ENCODE measurements around the gene IGFL1.
"Not testable (repeated sequence)": the region's sequence is repeated elsewhere in the genome, so short reads cannot be mapped to it uniquely, and the experiment has no call there.

The IGFL1 gene

DNA sequence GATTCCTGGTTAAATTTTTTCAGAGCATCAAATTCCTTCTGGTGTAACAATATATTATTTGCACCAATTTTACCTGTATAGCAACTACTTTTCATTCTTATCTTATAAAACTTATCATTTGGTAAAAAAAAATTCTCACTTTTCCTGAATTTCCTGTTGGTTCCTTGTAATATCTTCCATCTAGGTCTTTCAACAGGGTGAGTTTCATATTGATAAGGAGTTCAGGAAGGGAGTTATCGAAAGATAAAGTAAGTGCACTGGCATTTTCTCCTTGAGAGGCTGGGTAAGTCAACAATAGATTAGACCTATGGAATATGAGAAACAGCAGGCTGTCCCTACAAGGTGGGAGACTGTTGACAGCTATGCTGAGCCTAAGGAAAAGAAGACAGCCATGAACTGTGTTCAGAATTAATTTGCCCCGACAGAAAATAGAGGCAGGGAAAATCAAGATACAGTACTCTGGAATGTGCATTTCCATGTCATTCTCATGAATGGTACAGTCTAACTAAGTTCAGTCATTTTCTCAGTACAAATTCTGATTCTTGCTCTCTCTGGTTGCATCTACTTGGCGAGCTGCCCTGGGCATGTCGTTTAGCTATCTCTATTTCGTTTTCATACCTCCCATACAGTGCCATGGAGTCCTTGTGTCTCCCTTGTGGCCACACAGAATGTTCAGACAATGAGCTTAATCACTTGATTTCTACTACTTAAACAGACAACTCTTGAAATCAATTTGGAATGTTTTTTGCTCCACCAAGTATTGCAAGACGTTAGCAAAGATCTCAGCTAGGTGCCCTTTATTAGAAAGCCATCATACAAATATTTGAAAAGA, 9.9 kb downstream of the IGFL1 start:
- no peaks in the 10 kb centered on the region for H3K36me3 Mint-ChIP-seq (ENCODE audit: low read depth)
- H3K9me3 Mint-ChIP-seq: no peaks in the 10 kb centered on the region
- DNase-seq: no peak
- H3K27me3 Mint-ChIP-seq (ENCODE audit: low read depth, poor library complexity): peaks cover 28% of the 10 kb centered on the region
- H3K4me3 Mint-ChIP-seq: no peak overlapping the region
- no peaks in the 10 kb centered on the region for H3K4me1 Mint-ChIP-seq
- no peak overlapping the region for H3K27ac Mint-ChIP-seq
- TF ChIP-seq CTCF (IDR thresholded peaks at IDR 0.05): no peak

DNA sequence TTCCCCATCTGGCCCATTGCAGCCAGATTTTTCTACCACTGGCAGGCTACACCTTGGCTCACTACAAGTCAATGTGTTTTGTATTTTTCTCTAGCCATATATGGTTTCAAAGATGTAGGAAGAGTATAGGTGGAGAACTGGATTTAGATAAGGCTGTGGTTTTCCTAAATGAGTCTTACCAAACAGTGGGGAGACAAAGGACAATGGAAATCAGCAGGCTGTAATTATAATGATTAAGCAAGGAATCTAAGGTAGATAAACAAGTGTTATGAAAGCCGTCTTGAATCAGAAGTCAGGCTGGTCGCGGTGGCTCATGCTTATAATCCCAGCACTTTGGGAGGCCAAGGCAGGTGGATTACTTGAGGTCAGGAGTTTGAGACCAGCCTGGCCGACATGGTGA, 11.2 kb downstream of the IGFL1 start:
- Mint-ChIP-seq H3K4me3 (no peak overlapping the region), H3K4me1 (no peaks in the 10 kb centered on the region), H3K9me3 (no peaks in the 10 kb centered on the region), H3K27me3 (ENCODE audit: low read depth, poor library complexity) (peaks cover 32% of the 10 kb centered on the region), H3K36me3 (ENCODE audit: low read depth) (no peaks in the 10 kb centered on the region), H3K27ac (no peak overlapping the region)
- no peak for TF ChIP-seq CTCF (IDR thresholded peaks at IDR 0.05)
- no peak for DNase-seq

DNA sequence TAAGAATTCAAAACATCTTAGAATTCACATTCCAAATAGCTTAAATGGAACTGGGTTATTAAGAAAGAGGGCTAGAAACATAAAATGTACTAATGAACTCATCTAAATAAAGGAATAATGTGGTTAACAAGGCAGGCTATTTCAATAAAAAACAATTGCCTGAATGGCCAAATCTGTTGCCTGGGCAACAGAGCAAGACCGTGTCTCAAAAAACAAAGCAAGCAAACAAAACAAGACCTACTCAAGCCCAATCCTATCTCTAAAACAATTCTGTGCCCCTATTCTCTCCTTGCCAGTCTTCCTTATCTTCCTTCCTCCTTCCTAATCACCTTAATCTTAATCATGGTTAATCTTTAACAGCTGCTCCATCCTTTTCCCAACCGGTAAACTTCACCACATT, 12.1 kb downstream of the IGFL1 start:
- no peak for TF ChIP-seq CTCF (IDR thresholded peaks at IDR 0.05)
- no peak for DNase-seq
- H3K4me3 Mint-ChIP-seq: no peak overlapping the region
- H3K9me3 Mint-ChIP-seq: no peaks in the 10 kb centered on the region
- H3K36me3 Mint-ChIP-seq (ENCODE audit: low read depth): no peaks in the 10 kb centered on the region
- no peaks in the 10 kb centered on the region for H3K4me1 Mint-ChIP-seq
- no peak overlapping the region for H3K27ac Mint-ChIP-seq
- peaks cover 37% of the 10 kb centered on the region for H3K27me3 Mint-ChIP-seq (ENCODE audit: low read depth, poor library complexity)

DNA sequence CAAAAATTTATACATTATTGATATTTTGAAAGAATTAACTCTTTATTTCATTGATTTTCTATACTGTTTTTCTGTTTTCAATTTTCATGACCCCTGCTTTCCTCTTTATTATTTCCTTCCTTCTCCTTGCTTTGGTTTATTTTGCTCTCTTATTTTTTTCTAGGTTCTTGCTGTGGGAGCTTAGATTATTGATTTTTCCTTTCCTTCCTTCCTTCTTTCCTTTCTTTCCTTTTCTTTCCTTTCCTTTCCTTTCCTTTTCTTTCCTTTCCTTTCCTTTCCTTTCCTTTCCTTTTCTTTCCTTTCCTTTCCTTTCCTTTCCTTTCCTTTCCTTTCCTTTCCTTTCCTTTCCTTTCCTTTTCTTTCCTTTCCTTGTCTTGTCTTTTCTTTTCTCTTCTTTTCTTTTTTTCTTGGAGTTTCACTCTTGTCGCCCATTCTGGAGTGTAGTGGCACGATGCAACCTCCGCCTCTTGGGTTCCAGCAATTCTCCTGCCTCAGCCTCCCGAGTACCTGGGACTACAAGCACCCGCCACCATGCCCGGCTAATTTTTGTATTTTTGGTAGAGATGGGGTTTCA, 13.6 kb downstream of the IGFL1 start:
- not testable (repeated sequence) for H3K27ac Mint-ChIP-seq; DNase-seq; H3K9me3 Mint-ChIP-seq; H3K4me3 Mint-ChIP-seq; H3K4me1 Mint-ChIP-seq; H3K36me3 Mint-ChIP-seq (ENCODE audit: low read depth)
- H3K27me3 Mint-ChIP-seq (ENCODE audit: low read depth, poor library complexity): peaks cover 46% of the 10 kb centered on the region

- DNase-seq: no peak
- H3K27me3 Mint-ChIP-seq (ENCODE audit: low read depth, poor library complexity): peaks cover 40% of the 10 kb centered on the region
- H3K27ac Mint-ChIP-seq: no peak overlapping the region
- H3K9me3 Mint-ChIP-seq: no peaks in the 10 kb centered on the region
- no peak overlapping the region for H3K4me3 Mint-ChIP-seq
- H3K36me3 Mint-ChIP-seq (ENCODE audit: low read depth): no peaks in the 10 kb centered on the region
- no peak for TF ChIP-seq CTCF (IDR thresholded peaks at IDR 0.05)
- no peaks in the 10 kb centered on the region for H3K4me1 Mint-ChIP-seq
These were observed 20.7 kb downstream of the IGFL1 start for GRCh38 chr19:46250076-46250735.

GRCh38 chr19:46251416-46251815, 21.9 kb downstream of the IGFL1 start:
- Mint-ChIP-seq H3K4me3 (no peak overlapping the region), H3K9me3 (no peaks in the 10 kb centered on the region), H3K4me1 (no peaks in the 10 kb centered on the region), H3K36me3 (ENCODE audit: low read depth) (no peaks in the 10 kb centered on the region), H3K27ac (no peak overlapping the region), H3K27me3 (ENCODE audit: low read depth, poor library complexity) (peaks cover 38% of the 10 kb centered on the region)
- TF ChIP-seq CTCF (IDR thresholded peaks at IDR 0.05): no peak
- DNase-seq: no peak
